HUES64 (cell line): ENCODE measurements around the gene ANKRD11.

Source experiments
- H3K27ac ChIP-seq: 2 replicates; pipeline ENCODE4 v1.7.0; 2013; ENCODE audit warnings: low read depth, low read length, inconsistent platforms
- H3K27me3 ChIP-seq: 2 replicates; pipeline ENCODE4 v1.6.1; 2013; ENCODE audit warnings: mild to moderate bottlenecking, low read length; ENCODE audit not compliant: insufficient read depth
- H3K36me3 ChIP-seq: 2 replicates; pipeline ENCODE4 v1.6.1; 2013; ENCODE audit warnings: mild to moderate bottlenecking, low read length; ENCODE audit not compliant: insufficient read depth
- H3K4me1 ChIP-seq: 2 replicates; pipeline ENCODE4 v1.6.1; 2013; ENCODE audit warnings: mild to moderate bottlenecking, low read length, moderate library complexity; ENCODE audit not compliant: insufficient read depth
- H3K4me3 ChIP-seq: 2 replicates; pipeline ENCODE4 v1.5.1; 2013; ENCODE audit warnings: mild to moderate bottlenecking, low read length, moderate library complexity
- H3K9ac ChIP-seq: 2 replicates; pipeline ENCODE4 v1.6.1; 2013; ENCODE audit warnings: mild to moderate bottlenecking, low read depth, low read length
- H3K9me3 ChIP-seq: 2 replicates; pipeline ENCODE4 v1.6.1; 2013; ENCODE audit warnings: low read depth, low read length; ENCODE audit not compliant: insufficient read depth
- WGBS: fragments of 150-250, 120-280 bp; methylation state at CpG from one replicate; pipeline ENCODE4 v1.1.7; 2013; ENCODE audit warnings: missing lambda C conversion rate; 5-methylcytosine and 5-hydroxymethylcytosine counted together

ANKRD11 gene

DNA sequence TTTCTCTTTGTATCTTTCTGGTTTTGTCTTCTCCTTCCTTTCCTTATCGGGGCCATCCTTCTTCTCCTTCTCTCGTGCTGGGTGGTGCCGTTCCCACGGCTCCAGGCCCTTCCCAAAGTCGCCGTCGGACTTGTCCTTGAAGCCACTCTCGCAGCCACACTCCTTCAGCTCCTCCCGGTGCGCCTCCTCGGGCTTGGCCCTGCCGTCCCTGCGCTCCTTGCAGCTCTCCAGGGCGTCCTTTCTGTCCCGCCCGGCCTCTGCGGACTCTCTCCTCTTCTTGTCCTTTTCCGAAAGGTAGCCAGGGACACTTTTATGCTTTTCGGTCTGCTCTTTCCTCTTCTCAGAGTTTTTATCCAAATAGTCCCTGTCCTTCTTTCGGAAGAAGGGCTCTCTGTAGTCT, 206.9 kb downstream of the ANKRD11 start:
- Histone ChIP-seq H3K9ac (no peak overlapping the region), H3K4me1 (no peaks in the 10 kb centered on the region), H3K27me3 (no peaks in the 10 kb centered on the region), H3K4me3 (no peak overlapping the region), H3K27ac (no peak overlapping the region), H3K36me3 (peaks cover 86% of the 10 kb centered on the region), H3K9me3 (no peaks in the 10 kb centered on the region)
- WGBS, result 85% methylated on average over 20 of the region's 20 CpGs

DNA sequence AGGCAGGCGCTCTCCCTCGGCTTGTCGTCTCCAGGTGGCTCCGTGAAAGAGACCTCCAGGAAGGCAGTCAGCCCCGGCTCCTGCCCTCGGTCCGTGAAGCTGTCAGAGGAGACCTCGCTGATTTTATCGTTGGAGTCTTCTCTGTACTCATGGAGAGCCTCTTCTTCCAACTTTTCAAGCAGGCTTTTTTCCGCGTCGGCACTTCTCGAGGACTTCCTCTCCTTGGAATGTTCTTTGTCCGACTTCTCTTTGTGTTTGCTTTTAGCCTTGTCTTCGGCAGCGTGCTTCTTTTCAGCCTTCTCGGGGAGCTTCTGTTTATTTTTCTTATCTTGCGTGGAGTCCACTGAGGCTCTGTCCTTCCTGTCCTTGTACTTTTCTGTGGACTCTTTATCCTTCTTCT, 207.8 kb downstream of the ANKRD11 start:
- H3K27me3 ChIP-seq, result no peaks in the 10 kb centered on the region
- no peak overlapping the region for H3K9ac ChIP-seq
- 94% methylated on average over 18 of the region's 18 CpGs for WGBS
- no peaks in the 10 kb centered on the region for H3K9me3 ChIP-seq
- H3K4me1 ChIP-seq, result no peaks in the 10 kb centered on the region
- peaks cover 85% of the 10 kb centered on the region for H3K36me3 ChIP-seq
- H3K4me3 ChIP-seq, result no peak overlapping the region
- H3K27ac ChIP-seq, result no peak overlapping the region

DNA sequence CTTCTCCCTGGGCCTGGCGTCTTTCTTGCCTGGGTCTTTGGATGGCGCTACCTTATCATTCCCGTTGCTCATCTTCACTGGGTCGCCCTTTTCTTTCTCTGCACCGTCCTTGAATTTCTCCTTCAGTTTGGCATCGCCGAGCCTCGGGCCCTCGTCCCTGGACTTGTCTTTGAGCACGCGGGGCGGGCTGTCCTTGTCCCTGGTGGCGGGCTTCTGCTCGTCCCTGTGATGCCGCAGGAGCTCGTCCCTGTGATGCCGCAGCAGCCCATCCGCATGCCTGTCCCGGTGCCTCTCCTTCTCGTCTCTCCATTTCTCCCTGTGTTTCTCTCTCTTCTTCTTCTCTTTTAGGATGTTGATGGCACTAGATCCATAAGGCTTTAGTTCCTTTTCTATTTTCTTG, 208.5 kb downstream of the ANKRD11 start:
- Histone ChIP-seq H3K4me3 (no peak overlapping the region), H3K27ac (no peak overlapping the region), H3K36me3 (peaks cover 84% of the 10 kb centered on the region), H3K9me3 (no peaks in the 10 kb centered on the region), H3K4me1 (no peaks in the 10 kb centered on the region), H3K9ac (no peak overlapping the region), H3K27me3 (no peaks in the 10 kb centered on the region)
- 95% methylated on average over 20 of the region's 20 CpGs for WGBS

DNA sequence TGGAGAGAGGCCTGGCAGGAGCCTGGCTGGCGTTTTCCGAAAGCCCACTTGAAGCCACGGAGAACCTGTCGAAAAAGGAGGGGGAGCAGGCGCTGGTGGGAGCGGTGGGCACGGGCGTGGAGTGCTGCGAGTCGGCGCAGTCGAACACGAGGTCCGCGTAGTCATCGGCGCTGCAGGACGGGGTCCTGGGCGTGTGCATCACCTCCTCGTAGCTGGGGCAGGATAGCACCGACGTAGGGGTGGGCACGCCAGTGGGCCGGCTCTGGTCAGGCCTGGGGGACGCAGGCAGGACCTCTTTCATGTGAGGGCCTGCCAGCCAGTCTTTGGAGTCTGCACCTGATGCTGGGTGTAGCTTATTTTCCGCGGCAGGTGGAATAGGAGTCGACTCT, 209.2 kb downstream of the ANKRD11 start:
- WGBS, result 96% methylated on average over 28 of the region's 28 CpGs
- H3K4me1 ChIP-seq, result no peaks in the 10 kb centered on the region

DNA sequence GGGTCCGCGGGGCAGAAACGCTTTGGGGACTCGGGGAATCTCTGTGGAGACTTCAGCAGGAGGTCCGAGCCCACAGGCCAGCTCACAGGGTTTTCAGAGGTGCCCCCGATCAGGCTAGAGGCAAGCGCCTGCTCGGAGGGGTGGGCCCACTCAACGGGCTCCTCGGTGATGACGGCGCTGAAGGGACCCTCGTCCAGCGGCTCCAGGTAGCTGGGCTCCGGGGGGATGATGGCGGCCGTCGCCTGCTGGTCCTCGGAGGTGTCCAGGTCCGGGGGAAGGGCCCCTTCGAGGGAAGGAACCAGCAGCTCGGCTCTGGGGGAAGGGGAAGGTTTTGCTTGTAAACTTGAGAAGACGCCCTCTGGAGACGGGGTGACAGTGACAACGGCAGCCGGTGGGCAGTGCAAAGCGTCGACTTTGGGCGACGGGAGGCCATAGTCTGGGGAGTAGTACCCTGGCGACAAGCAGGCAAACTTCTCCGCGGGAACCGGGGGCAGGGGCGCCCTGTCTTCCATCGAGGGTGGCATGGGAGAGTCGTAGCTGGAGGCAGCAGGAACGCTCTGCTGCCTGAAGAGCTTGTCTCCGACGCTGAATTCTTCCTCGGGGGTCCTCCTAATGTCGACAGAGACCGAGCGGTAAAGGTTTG, 209.7 kb downstream of the ANKRD11 start:
- H3K27me3 ChIP-seq, result no peaks in the 10 kb centered on the region
- H3K9ac ChIP-seq, result no peak overlapping the region
- no peaks in the 10 kb centered on the region for H3K4me1 ChIP-seq
- no peaks in the 10 kb centered on the region for H3K9me3 ChIP-seq
- WGBS, result 95% methylated on average over 44 of the region's 44 CpGs
- H3K36me3 ChIP-seq, result peaks cover 82% of the 10 kb centered on the region
- H3K27ac ChIP-seq, result no peak overlapping the region
- H3K4me3 ChIP-seq, result no peak overlapping the region

More for the DNA sequence above, 209.2 kb downstream of the ANKRD11 start:
- Histone ChIP-seq H3K9me3 (no peaks in the 10 kb centered on the region), H3K9ac (no peak overlapping the region), H3K27me3 (no peaks in the 10 kb centered on the region), H3K27ac (no peak overlapping the region), H3K36me3 (peaks cover 82% of the 10 kb centered on the region), H3K4me3 (no peak overlapping the region)

DNA sequence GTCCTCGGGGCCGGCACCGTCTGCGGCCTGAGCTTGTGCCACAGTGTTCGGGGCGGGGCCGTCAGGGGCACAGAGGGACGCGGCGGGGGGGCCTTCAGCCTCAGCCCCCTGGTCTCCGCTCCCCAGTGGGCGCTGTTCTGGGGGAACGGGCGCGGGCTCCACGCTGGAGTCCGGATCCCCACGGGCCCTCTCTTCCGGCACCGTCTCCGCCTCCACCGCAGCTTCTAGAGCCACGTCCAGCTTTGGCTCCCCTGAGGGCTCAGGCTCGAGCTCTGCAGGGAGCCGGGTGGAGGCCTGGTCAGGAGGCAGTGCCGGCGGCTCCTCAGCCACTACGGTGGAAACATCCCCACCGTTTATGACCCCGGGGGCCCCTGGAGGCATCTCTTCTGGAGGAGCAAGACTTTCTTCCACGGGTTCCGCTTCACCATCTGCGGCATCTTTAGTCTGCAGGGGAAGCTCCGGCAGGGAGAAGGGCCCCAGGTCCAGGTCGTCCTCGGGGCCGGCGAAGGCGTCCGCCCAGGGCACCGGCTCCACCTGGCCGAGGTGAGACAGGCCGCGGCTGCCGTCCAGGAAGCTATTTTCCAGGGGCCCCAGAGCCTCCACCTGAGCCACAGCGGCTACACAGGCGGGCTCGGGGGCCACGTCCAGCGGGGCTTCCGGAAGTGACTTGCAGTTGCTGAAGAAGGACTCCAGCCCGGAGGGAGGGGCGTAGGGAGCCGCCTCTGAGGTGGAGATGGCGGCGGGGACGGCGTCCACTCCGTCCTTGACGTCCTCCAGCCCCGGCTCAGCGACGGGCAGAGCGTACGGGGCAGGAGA, 210.5 kb downstream of the ANKRD11 start:
- Histone ChIP-seq H3K9ac (no peak overlapping the region), H3K36me3 (peaks cover 82% of the 10 kb centered on the region), H3K27me3 (no peaks in the 10 kb centered on the region), H3K9me3 (no peaks in the 10 kb centered on the region), H3K4me1 (no peaks in the 10 kb centered on the region), H3K4me3 (no peak overlapping the region), H3K27ac (no peak overlapping the region)
- WGBS, result 96% methylated on average over 65 of the region's 65 CpGs

DNA sequence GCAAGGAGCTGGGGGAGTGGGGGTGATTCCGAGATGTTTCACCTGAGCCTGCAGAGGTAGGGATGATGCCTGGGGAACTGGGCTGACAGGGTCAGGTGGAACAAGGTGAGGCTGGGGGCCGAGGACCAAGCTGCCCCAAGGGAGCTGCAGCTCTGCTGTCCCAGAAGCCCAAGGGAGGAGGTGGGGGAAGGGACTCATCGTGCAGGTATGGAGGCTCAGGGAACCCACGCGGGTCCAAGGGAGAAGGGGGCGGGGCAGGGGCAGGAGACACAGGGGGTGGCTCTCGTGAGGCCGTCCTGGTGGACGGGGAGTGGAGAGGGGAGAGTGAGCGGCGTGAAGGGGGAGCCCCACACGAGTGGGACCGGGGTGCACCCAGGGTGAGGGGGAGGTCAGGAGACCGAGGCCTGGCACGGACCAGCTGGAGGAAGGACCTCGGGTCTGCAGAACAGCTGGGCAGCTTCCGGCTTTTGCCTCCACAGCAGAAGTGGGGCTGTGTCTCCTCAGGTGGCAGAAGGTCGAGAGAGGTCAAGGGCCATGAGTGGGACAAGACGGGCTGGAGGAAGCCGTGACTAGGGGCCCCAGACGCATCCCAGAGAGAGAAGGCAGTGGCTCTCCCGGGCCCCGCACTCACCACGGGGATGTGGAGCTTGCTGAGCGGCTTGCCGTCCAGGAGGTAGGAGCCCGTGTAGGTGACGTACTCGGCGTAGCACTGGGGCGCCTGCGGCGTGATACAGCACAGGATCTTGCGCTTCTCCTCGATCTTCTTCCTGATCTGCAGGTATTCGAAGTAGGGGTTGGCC, 211.7 kb downstream of the ANKRD11 start:
- peaks cover 82% of the 10 kb centered on the region for H3K36me3 ChIP-seq
- no peaks in the 10 kb centered on the region for H3K27me3 ChIP-seq
- no peak overlapping the region for H3K27ac ChIP-seq
- WGBS, result 95% methylated on average over 36 of the region's 36 CpGs
- H3K4me1 ChIP-seq, result no peaks in the 10 kb centered on the region
- no peak overlapping the region for H3K9ac ChIP-seq
- H3K9me3 ChIP-seq, result no peaks in the 10 kb centered on the region
- H3K4me3 ChIP-seq, result no peak overlapping the region

DNA sequence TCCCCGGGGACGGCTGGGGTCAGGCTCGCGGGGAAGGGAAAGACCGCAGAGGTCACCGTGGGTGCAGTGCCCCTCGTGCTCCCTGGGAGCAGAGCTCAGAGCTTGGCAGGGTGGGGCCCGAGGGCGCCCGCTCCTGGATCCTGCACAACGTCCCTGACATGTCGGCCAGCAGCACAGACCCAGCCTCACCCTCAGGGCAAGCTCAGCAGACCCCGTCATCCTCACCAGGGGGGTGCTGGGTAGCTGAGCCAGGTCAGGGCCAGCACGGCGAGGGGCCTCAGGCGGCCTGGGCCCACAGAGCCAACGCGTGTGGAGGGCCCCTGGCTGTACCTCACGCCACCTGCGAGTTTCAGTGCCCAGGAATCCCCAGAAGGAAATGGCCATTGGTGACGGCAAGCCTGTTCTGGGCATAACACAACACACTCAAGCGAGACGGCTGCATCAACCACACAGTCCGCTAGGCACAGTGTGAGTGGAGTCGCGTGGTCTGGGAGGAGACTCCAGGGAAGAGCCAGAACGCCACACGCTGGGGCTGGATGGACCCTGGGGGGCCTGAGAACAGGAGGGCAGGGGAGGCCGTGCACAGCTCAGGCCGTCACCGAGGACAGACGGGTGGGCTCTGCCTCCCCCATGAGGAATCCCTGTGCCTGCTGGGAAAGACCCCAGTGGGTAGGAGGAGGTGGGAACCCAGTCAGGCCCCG, 212.6 kb downstream of the ANKRD11 start:
- H3K9ac ChIP-seq, result no peak overlapping the region

DNA sequence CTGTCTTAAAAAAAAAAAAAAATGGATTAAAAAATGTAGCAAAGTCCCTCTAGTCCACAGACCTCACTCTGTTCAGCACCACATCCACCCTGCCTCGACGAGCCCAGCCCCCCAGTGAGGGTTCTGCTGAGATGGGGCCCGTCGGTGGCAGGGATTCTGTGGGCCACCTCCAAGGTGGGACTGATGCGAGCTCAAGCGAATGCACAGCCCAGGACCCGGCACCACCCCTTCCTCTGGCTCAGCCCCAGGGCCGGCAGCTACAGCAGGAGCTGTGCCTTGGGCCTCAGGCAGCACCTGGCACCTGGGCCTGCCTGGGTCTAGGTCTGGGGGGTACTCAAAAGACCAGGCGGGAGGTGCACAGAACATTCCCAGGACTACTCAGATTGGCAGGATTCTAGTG, 213.3 kb downstream of the ANKRD11 start:
- 92% methylated on average over 9 of the region's 9 CpGs for WGBS
- no peak overlapping the region for H3K4me3 ChIP-seq
- H3K9ac ChIP-seq, result no peak overlapping the region
- no peaks in the 10 kb centered on the region for H3K4me1 ChIP-seq
- H3K27me3 ChIP-seq, result no peaks in the 10 kb centered on the region
- no peak overlapping the region for H3K27ac ChIP-seq
- peaks cover 78% of the 10 kb centered on the region for H3K36me3 ChIP-seq
- H3K9me3 ChIP-seq, result no peaks in the 10 kb centered on the region

More for the DNA sequence above, 212.6 kb downstream of the ANKRD11 start:
- no peak overlapping the region for H3K4me3 ChIP-seq
- H3K4me1 ChIP-seq, result no peaks in the 10 kb centered on the region
- WGBS, result 93% methylated on average over 33 of the region's 33 CpGs
- H3K27ac ChIP-seq, result no peak overlapping the region
- no peaks in the 10 kb centered on the region for H3K27me3 ChIP-seq
- H3K36me3 ChIP-seq, result peaks cover 81% of the 10 kb centered on the region
- H3K9me3 ChIP-seq, result no peaks in the 10 kb centered on the region

DNA sequence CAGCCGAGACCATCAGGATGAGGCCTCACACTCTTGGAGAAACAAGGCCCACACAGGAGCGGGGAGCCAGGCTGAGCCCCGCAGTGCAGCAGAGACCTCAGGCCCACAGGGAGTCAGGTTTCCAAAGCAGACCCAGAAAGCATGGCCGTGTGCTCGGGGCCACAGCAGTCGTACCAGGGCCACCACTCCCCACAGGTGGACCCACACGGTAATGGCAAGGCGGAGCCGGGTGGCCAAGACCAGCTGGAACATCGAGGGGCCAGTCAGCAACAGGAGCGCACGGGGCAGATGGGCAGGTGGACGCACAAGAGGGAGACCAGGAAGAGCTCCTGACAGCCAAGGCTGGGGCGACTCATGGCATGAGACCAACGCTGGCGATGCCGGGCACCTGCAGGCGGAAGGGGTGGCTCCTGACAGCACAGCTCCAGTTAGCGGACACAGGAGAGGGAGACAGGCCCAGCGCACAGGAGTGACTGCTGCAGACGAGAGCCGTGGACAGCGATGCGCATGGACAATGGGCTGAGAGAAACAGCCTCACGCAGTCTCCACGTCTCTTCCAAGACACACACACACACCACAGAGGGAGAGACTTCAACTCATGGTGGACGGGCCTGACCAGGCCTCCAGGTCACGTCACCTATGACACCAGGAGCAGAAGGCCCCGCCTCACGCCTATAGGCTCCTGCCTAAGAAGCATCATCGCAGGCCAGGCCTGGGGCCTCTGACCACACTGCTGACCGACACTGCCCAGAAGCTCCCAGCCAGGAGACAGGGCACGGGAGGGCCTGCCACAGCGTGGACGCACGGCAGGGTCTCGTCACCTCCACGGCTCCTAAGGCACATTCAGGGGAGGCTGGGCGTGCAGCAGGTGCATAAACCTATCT, 214.3 kb downstream of the ANKRD11 start:
- WGBS, result 96% methylated on average over 39 of the region's 39 CpGs
- H3K27ac ChIP-seq, result no peak overlapping the region

More for the DNA sequence above, 214.3 kb downstream of the ANKRD11 start:
- Histone ChIP-seq H3K27me3 (no peaks in the 10 kb centered on the region), H3K4me3 (no peak overlapping the region), H3K36me3 (peaks cover 77% of the 10 kb centered on the region), H3K9ac (no peak overlapping the region), H3K4me1 (no peaks in the 10 kb centered on the region), H3K9me3 (no peaks in the 10 kb centered on the region)
